Measurements from ENCODE around the gene ADAD2.

The ADAD2 gene

GRCh38 chr16:84190731-84191388 lies at the start of gene ADAD2:
Gene ADAD2, plus strand, starts transcription at chr16:84191157. Its CDS starts 74 bp downstream, at chr16:84191231.
- in situ Hi-C loops (cut with MboI; ENCODE audit: low sequenced_read_pairs): loop anchor here (25.0 kb wide), 1 partner anchor 229 kb away; the partner anchor contains the start of genes NECAB2 and OSGIN1

- in situ Hi-C loops (cut with MboI; ENCODE audit: low sequenced_read_pairs): no loop called here
Observed at GRCh38 chr16:84143081-84143480, 47.9 kb upstream of the ADAD2 start.

- in situ Hi-C loops (cut with MboI; ENCODE audit: low sequenced_read_pairs): no loop called here
Observed at GRCh38 chr16:84143784-84144199, 47.2 kb upstream of the ADAD2 start.

GRCh38 chr16:84144209-84144858 lies 46.6 kb upstream of the ADAD2 start:
- in situ Hi-C loops (cut with MboI; ENCODE audit: low sequenced_read_pairs): no loop called here

- in situ Hi-C loops (cut with MboI; ENCODE audit: low sequenced_read_pairs): no loop called here
Observed at GRCh38 chr16:84144859-84145639, 45.9 kb upstream of the ADAD2 start, which contains the start of the genes DNAAF1 and HSDL1. Gene DNAAF1, plus strand, starts transcription at chr16:84145308. Its CDS starts 133 bp downstream, at chr16:84145441. Gene HSDL1, minus strand, starts transcription at chr16:84145177. Its CDS starts 13,856 bp downstream, at chr16:84131321.

- in situ Hi-C loops (cut with MboI; ENCODE audit: low sequenced_read_pairs): no loop called here
Observed at GRCh38 chr16:84150926-84151325, 40.0 kb upstream of the ADAD2 start.

GRCh38 chr16:84153660-84154214 lies 37.2 kb upstream of the ADAD2 start:
- in situ Hi-C loops (cut with MboI; ENCODE audit: low sequenced_read_pairs): no loop called here

- in situ Hi-C loops (cut with MboI; ENCODE audit: low sequenced_read_pairs): no loop called here
Observed at GRCh38 chr16:84155226-84155625, 35.7 kb upstream of the ADAD2 start.

- in situ Hi-C loops (cut with MboI; ENCODE audit: low sequenced_read_pairs): no loop called here
Observed at GRCh38 chr16:84155771-84156170, 35.2 kb upstream of the ADAD2 start.

- in situ Hi-C loops (cut with MboI; ENCODE audit: low sequenced_read_pairs): no loop called here
Observed at GRCh38 chr16:84156342-84156784, 34.6 kb upstream of the ADAD2 start.

- in situ Hi-C loops (cut with MboI; ENCODE audit: low sequenced_read_pairs): no loop called here
Observed at GRCh38 chr16:84159007-84159406, 31.9 kb upstream of the ADAD2 start.

GRCh38 chr16:84159800-84160199 lies 31.2 kb upstream of the ADAD2 start:
- in situ Hi-C loops (cut with MboI; ENCODE audit: low sequenced_read_pairs): no loop called here

GRCh38 chr16:84161037-84161436 lies 29.9 kb upstream of the ADAD2 start:
- in situ Hi-C loops (cut with MboI; ENCODE audit: low sequenced_read_pairs): no loop called here

- in situ Hi-C loops (cut with MboI; ENCODE audit: low sequenced_read_pairs): no loop called here
Observed at GRCh38 chr16:84161801-84162200, 29.2 kb upstream of the ADAD2 start.

GRCh38 chr16:84165746-84166145 lies 25.2 kb upstream of the ADAD2 start:
- in situ Hi-C loops (cut with MboI; ENCODE audit: low sequenced_read_pairs): no loop called here

GRCh38 chr16:84166796-84167695 lies 23.9 kb upstream of the ADAD2 start:
- in situ Hi-C loops (cut with MboI; ENCODE audit: low sequenced_read_pairs): no loop called here

GRCh38 chr16:84169765-84170310 lies 21.1 kb upstream of the ADAD2 start:
- in situ Hi-C loops (cut with MboI; ENCODE audit: low sequenced_read_pairs): no loop called here

- in situ Hi-C loops (cut with MboI; ENCODE audit: low sequenced_read_pairs): no loop called here
Observed at GRCh38 chr16:84174396-84174795, 16.6 kb upstream of the ADAD2 start.

GRCh38 chr16:84175350-84176081 lies 15.4 kb upstream of the ADAD2 start:
- in situ Hi-C loops (cut with MboI; ENCODE audit: low sequenced_read_pairs): loop anchor here (25.0 kb wide), 1 partner anchor 213 kb away; the partner anchor contains the start of genes NECAB2 and OSGIN1
